Gastroesophageal sphincter (tissue), 4 donors: ENCODE data around the gene VPS45. TPM values are rescaled to one million over a fixed set of nuclear protein-coding genes. Genes with fewer than 3 reads are reported as not detected.
"Not testable (repeated sequence)": the region's sequence is repeated elsewhere in the genome, so short reads cannot be mapped to it uniquely, and the experiment has no call there.

ENCODE experiments used
- ATAC-seq: fragments of 150-250 bp; one replicate; pipeline ENCODE4 v1.9.1; 2016; ENCODE audit warnings: mild to moderate bottlenecking, moderate library complexity
- H3K27ac ChIP-seq, 4 donors: fragments of 200-600 bp; sonication (generic) in 3 of 4; 1 replicate in 3 of 4; 2 replicates in 1 of 4; pipeline ENCODE4 v1.5.1; 2016 to 2019
- H3K27me3 ChIP-seq: fragments of 200-600 bp; sonication (generic); one replicate; pipeline ENCODE4 v1.5.1; 2019
- H3K36me3 ChIP-seq, 2 donors: fragments of 200-600 bp; sonication (generic); one replicate each; pipeline ENCODE4 v1.5.1; 2019; ENCODE audit warnings: control low read depth in 1 of 2
- H3K4me1 ChIP-seq, 3 donors: fragments of 200-600 bp; sonication (generic); 1 replicate in 2 of 3; 2 replicates in 1 of 3; pipeline ENCODE4 v1.5.1; 2016 to 2019; ENCODE audit warnings: control low read depth in 2 of 3
- H3K4me3 ChIP-seq, 2 donors: fragments of 200-600 bp; sonication (generic); one replicate each; pipeline ENCODE4 v1.5.1; 2019; ENCODE audit warnings: mild to moderate bottlenecking in 1 of 2, moderate library complexity in 1 of 2
- H3K9me3 ChIP-seq, 3 donors: fragments of 200-600 bp; sonication (generic); one replicate each; pipeline ENCODE4 v1.5.1; 2017 to 2019; ENCODE audit warnings: control low read depth in 2 of 3
- EP300 ChIP-seq: sonication (generic); formaldehyde crosslinking; IDR thresholded peaks from one replicate; pipeline ENCODE4 v1.6.1; 2017; ENCODE audit warnings: antibody characterized with exemption, mild to moderate bottlenecking
- POLR2A ChIP-seq, 2 donors: fragments of 450-650 bp; IDR thresholded peaks; one replicate each; pipeline ENCODE4 v1.6.1; 2017; ENCODE audit warnings: antibody characterized with exemption in 2 of 2, mild to moderate bottlenecking in 2 of 2, moderate library complexity in 1 of 2
- POLR2AphosphoS5 ChIP-seq: sonication (generic); formaldehyde crosslinking; IDR thresholded peaks from one replicate; pipeline ENCODE4 v1.6.1; 2017; ENCODE audit warnings: antibody characterized with exemption
- WGBS, 2 donors: methylation state at CpG; one replicate each; pipeline ENCODE4 v1.1.5; 2018; ENCODE audit warnings: low coverage in 1 of 2; 5-methylcytosine and 5-hydroxymethylcytosine counted together
- total RNA-seq, 4 donors: library from RNA; depleted of rRNA; stranded (reverse); fragments of >200 nt; gene quantifications; one replicate each; pipeline ENCODE4 v1.1.0, GENCODE V29; 2016
- TF ChIP-seq, protein P1 (sequence below), 4 experiments: fragments of 200-600 bp in 2 of 4; fragments of 450-650 bp in 2 of 4; sonication (generic) in 1 of 4; IDR thresholded peaks; one replicate each; pipeline ENCODE4 v1.5.1; 2017 to 2019; ENCODE audit warnings: antibody characterized with exemption in 4 of 4, mild to moderate bottlenecking in 2 of 4, moderate library complexity in 2 of 4

Gene VPS45
- total RNA-seq, 4 donors from 2014 or later = 44.7 to 75.8 (median 50.4) TPM

GRCh38 chr1:150182247-150182646 lies 114.7 kb downstream of the VPS45 start:
- Histone ChIP-seq H3K4me1 (peaks cover 0 to under 1% (median 0%) of the 10 kb centered on the region in 3 donors), H3K9me3 (no peaks in the 10 kb centered on the region), H3K4me3 (no peak overlapping the region), H3K36me3 (no peaks in the 10 kb centered on the region), H3K27ac (no peak overlapping the region), H3K27me3 (no peaks in the 10 kb centered on the region)
- ATAC-seq = no peak
- TF ChIP-seq POLR2AphosphoS5 = no peak
- TF ChIP-seq EP300 = no peak
- no peak for TF ChIP-seq POLR2A (IDR thresholded peaks at IDR 0.05)
- TF ChIP-seq, protein P1, sequence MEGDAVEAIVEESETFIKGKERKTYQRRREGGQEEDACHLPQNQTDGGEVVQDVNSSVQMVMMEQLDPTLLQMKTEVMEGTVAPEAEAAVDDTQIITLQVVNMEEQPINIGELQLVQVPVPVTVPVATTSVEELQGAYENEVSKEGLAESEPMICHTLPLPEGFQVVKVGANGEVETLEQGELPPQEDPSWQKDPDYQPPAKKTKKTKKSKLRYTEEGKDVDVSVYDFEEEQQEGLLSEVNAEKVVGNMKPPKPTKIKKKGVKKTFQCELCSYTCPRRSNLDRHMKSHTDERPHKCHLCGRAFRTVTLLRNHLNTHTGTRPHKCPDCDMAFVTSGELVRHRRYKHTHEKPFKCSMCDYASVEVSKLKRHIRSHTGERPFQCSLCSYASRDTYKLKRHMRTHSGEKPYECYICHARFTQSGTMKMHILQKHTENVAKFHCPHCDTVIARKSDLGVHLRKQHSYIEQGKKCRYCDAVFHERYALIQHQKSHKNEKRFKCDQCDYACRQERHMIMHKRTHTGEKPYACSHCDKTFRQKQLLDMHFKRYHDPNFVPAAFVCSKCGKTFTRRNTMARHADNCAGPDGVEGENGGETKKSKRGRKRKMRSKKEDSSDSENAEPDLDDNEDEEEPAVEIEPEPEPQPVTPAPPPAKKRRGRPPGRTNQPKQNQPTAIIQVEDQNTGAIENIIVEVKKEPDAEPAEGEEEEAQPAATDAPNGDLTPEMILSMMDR (IDR thresholded peaks at IDR 0.05) = no peak
- 76 to 84% methylated on average over 6 to 10 of the region's 11 CpGs for WGBS, 2 donors

DNA sequence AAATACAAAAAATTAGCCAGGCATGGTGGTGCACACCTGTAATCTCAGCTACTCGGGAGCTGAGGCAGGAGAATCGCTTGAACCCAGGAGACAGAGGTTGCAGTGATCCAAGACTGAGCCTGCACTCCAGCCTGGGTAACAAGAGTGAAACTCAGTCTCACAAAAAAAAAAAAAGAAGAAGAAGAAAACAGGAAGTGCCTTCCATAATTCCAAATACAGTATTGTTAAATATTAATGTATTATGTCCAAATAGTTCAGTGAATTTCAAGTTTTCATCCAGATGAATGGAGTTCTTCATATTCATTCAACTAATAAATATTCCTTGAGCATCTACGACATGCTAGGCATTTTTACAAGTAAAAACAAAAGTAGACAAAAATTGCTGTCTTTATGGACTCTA lies 115.5 kb downstream of the VPS45 start:
- H3K4me1 ChIP-seq = peaks cover 0 to 6% (median 0%) of the 10 kb centered on the region in 3 donors
- no peaks in the 10 kb centered on the region for H3K36me3 ChIP-seq
- no peak overlapping the region for H3K4me3 ChIP-seq
- TF ChIP-seq POLR2A (IDR thresholded peaks at IDR 0.05) = no peak
- TF ChIP-seq POLR2AphosphoS5 = no peak
- TF ChIP-seq EP300 = no peak
- TF ChIP-seq, protein P1 (IDR thresholded peaks at IDR 0.05) = no peak
- WGBS, 2 donors = 73 to 89% methylated on average over 3 of the region's 3 CpGs
- peak overlapping the region in 2 of 4 donors; percentile 24 to 44 for H3K27ac ChIP-seq
- no peaks in the 10 kb centered on the region for H3K9me3 ChIP-seq
- H3K27me3 ChIP-seq = no peaks in the 10 kb centered on the region
- ATAC-seq = no peak

DNA sequence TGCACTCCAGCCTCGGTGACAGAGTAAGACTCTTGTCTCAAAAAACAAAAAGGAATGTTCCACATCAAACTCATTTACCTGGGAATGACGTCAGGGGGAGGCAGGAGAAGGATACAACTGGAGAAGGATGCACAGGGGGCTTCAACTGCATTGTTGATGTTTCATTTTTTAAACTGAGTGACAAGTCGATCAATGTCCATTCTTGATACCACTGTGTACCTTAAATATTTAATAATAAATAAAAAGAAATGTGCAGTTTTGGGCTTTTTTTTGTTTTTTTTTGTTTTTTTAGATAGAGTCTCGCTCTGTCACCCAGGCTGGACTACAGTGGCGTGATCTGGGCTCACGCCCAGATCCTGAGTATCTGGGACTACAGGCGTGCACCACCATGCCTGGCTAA lies 117.9 kb downstream of the VPS45 start:
- no peaks in the 10 kb centered on the region for H3K36me3 ChIP-seq
- no peak overlapping the region for H3K27ac ChIP-seq
- no peak overlapping the region for H3K4me3 ChIP-seq
- 83 to 95% methylated on average over 6 to 7 of the region's 7 CpGs for WGBS, 2 donors
- no peak for ATAC-seq
- no peaks in the 10 kb centered on the region for H3K27me3 ChIP-seq
- peaks cover 0 to 6% (median 0%) of the 10 kb centered on the region in 3 donors for H3K4me1 ChIP-seq
- no peak for TF ChIP-seq POLR2A (IDR thresholded peaks at IDR 0.05)
- no peak for TF ChIP-seq EP300
- TF ChIP-seq, protein P1 (IDR thresholded peaks at IDR 0.05) = no peak
- no peak for TF ChIP-seq POLR2AphosphoS5
- no peaks in the 10 kb centered on the region for H3K9me3 ChIP-seq

GRCh38 chr1:150186438-150186788 lies 118.8 kb downstream of the VPS45 start:
- H3K36me3 ChIP-seq, H3K4me1 ChIP-seq, ATAC-seq, H3K4me3 ChIP-seq, H3K27me3 ChIP-seq, H3K9me3 ChIP-seq: not testable (repeated sequence)
- peak overlapping the region in 3 of 4 donors; percentile 20 to 58 (median 45) for H3K27ac ChIP-seq
- WGBS, 2 donors = 77 to 78% methylated on average over 4 to 6 of the region's 7 CpGs

- H3K4me1 ChIP-seq = peaks cover 0 to 6% (median 0%) of the 10 kb centered on the region in 3 donors
- H3K4me3 ChIP-seq = peak overlapping the region in 1 of 2 donors; percentile 15
- peak overlapping the region in 3 of 4 donors; percentile 20 to 58 (median 49) for H3K27ac ChIP-seq
- no peaks in the 10 kb centered on the region for H3K36me3 ChIP-seq
- H3K27me3 ChIP-seq = no peaks in the 10 kb centered on the region
- WGBS, 2 donors = 21 to 35% methylated on average over 4 to 9 of the region's 10 CpGs
- ATAC-seq = peak; percentile 58
- no peak for TF ChIP-seq POLR2A (IDR thresholded peaks at IDR 0.05)
- TF ChIP-seq POLR2AphosphoS5 = no peak
- TF ChIP-seq, protein P1 (IDR thresholded peaks at IDR 0.05) = peak; percentile 34 to 59 (median 52)
- TF ChIP-seq EP300 = no peak
- no peaks in the 10 kb centered on the region for H3K9me3 ChIP-seq
Measured at GRCh38 chr1:150186789-150187559, 119.4 kb downstream of the VPS45 start.
